ENCODE results near the gene PAX8.

DNA sequence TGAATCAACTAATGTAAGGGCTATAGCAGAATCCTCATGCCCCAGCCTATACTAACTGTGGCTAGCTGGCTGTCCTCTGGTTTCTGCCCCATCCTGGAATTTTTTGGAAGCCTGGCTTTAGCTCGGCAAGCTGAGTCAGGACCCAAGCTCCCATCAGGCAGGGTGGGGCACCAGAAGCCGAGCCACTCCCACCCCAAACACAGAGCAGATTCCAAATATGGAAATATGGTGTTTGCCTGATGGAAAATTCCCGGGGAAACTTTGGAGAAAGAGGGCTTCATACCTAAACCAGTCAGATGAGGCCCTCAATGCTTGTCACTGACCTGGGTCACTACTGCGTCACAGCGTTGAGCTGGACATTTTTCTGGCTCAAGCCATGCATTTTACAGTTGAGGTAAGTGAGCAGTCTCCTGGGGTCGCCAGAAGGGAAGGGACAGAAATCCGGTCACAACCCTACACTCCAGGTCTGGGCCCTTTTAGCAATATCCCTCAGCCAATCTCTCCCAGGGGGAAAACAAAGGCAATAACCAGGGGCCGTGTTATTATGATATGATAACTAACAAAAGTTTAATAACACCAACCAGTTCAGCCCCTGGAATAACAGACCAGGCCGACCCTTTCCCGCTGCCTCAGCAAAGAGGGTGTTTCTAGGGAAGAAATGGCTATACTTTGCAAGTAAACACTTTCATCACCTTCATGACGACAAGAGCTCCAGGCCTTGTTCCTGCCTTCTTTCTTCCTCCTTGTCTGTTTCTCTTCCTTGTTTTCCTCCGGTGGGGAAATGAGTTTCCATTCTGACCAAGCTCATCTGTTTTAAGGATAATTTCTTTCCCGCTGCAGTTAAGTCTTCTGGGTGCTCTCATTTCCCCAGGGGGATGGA is 67.3 kb downstream of the PAX8 start:
- TF ChIP-seq POLR2A (IDR thresholded peaks at IDR 0.05; ENCODE audit: low read depth) (no peak), EP300 (IDR thresholded peaks at IDR 0.05) (no peak)
- TF ChIP-seq, protein P1, sequence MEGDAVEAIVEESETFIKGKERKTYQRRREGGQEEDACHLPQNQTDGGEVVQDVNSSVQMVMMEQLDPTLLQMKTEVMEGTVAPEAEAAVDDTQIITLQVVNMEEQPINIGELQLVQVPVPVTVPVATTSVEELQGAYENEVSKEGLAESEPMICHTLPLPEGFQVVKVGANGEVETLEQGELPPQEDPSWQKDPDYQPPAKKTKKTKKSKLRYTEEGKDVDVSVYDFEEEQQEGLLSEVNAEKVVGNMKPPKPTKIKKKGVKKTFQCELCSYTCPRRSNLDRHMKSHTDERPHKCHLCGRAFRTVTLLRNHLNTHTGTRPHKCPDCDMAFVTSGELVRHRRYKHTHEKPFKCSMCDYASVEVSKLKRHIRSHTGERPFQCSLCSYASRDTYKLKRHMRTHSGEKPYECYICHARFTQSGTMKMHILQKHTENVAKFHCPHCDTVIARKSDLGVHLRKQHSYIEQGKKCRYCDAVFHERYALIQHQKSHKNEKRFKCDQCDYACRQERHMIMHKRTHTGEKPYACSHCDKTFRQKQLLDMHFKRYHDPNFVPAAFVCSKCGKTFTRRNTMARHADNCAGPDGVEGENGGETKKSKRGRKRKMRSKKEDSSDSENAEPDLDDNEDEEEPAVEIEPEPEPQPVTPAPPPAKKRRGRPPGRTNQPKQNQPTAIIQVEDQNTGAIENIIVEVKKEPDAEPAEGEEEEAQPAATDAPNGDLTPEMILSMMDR (IDR thresholded peaks at IDR 0.05), result no peak
